ENCODE results near the gene ATN1. TPM values are rescaled to one million over a fixed set of nuclear protein-coding genes. Genes with fewer than 3 reads are reported as not detected.
A peak's percentile ranks its signal among the peaks of the same experiment; 100 is the strongest.
"Not testable (repeated sequence)": the region's sequence is repeated elsewhere in the genome, so short reads cannot be mapped to it uniquely, and the experiment has no call there.

The ATN1 gene
- total and polyA plus RNA-seq, 2 donors from 2014 or later = 34.2 to 119 TPM

- no peaks in the 10 kb centered on the region for H3K9me3 ChIP-seq (ENCODE audit: control insufficient read depth in 2 of 3, insufficient read depth in 1 of 3, low read length in 3 of 3)
- DNase-seq (peak in 2 of 5 donors; percentile 57 to 58), FAIRE-seq (no peak)
- peaks cover 0 to 4% (median 0%) of the 10 kb centered on the region in 3 donors for H3K36me3 ChIP-seq (ENCODE audit: control insufficient read depth in 2 of 3, insufficient read depth in 3 of 3, low read length in 3 of 3)
- TF ChIP-seq CTCF (IDR thresholded peaks at IDR 0.05; ENCODE audit: borderline replicate concordance, extremely low read depth, insufficient read depth) = no peak
- intact Hi-C loops (cut with DNase I) = no loop called here
- H3K4me1 ChIP-seq (ENCODE audit: control insufficient read depth in 2 of 3, insufficient read depth in 2 of 3, low read depth in 1 of 3, low read length in 3 of 3) = peaks cover 0 to 11% (median 3%) of the 10 kb centered on the region in 3 donors
- H3K9ac ChIP-seq (ENCODE audit: low read length in 3 of 3) = no peak overlapping the region
- no peak overlapping the region for H3K27ac ChIP-seq (ENCODE audit: low read depth in 2 of 2, low read length in 2 of 2)
- H3K4me3 ChIP-seq (ENCODE audit: low read length in 3 of 3) = peak overlapping the region in 1 of 3 donors; percentile 89
- no peaks in the 10 kb centered on the region for H3K27me3 ChIP-seq (ENCODE audit: control insufficient read depth, insufficient read depth, low read length)
Observed at GRCh38 chr12:6903722-6904121, 24.0 kb upstream of the ATN1 start.

GRCh38 chr12:6904280-6905276 is 23.2 kb upstream of the ATN1 start, which contains the start of gene LRRC23:
Gene LRRC23, plus strand, starts transcription at chr12:6904822. Its CDS starts 812 bp downstream, at chr12:6905634.
- DNase-seq (peak; percentile 97 to 99 (median 98)), FAIRE-seq (peak; percentile 81)
- intact Hi-C loops (cut with DNase I) = no loop called here
- Histone ChIP-seq H3K4me1 (ENCODE audit: control insufficient read depth in 2 of 3, insufficient read depth in 2 of 3, low read depth in 1 of 3, low read length in 3 of 3) (peaks cover 0 to 11% (median 3%) of the 10 kb centered on the region in 3 donors), H3K9ac (ENCODE audit: low read length in 3 of 3) (peak within 1 kb of the TSS; percentile 88 to 94 (median 92)), H3K36me3 (ENCODE audit: control insufficient read depth in 2 of 3, insufficient read depth in 3 of 3, low read length in 3 of 3) (peaks cover 0 to 4% (median 0%) of the 10 kb centered on the region in 3 donors), H3K4me3 (ENCODE audit: low read length in 3 of 3) (peak within 1 kb of the TSS; percentile 89 to 96 (median 92)), H3K9me3 (ENCODE audit: control insufficient read depth in 2 of 3, insufficient read depth in 1 of 3, low read length in 3 of 3) (no peaks in the 10 kb centered on the region), H3K27ac (ENCODE audit: low read depth in 2 of 2, low read length in 2 of 2) (peak within 1 kb of the TSS; percentile 66 to 77), H3K27me3 (ENCODE audit: control insufficient read depth, insufficient read depth, low read length) (no peaks in the 10 kb centered on the region)
- TF ChIP-seq CTCF (IDR thresholded peaks at IDR 0.05; ENCODE audit: borderline replicate concordance, extremely low read depth, insufficient read depth) = peak; percentile 6

GRCh38 chr12:6905414-6906040 is 22.2 kb upstream of the ATN1 start:
- FAIRE-seq = no peak
- Histone ChIP-seq H3K36me3 (ENCODE audit: control insufficient read depth in 2 of 3, insufficient read depth in 3 of 3, low read length in 3 of 3) (peaks cover 0 to 4% (median 0%) of the 10 kb centered on the region in 3 donors), H3K4me1 (ENCODE audit: control insufficient read depth in 2 of 3, insufficient read depth in 2 of 3, low read depth in 1 of 3, low read length in 3 of 3) (peaks cover 0 to 11% (median 3%) of the 10 kb centered on the region in 3 donors), H3K9me3 (ENCODE audit: control insufficient read depth in 2 of 3, insufficient read depth in 1 of 3, low read length in 3 of 3) (no peaks in the 10 kb centered on the region), H3K4me3 (ENCODE audit: low read length in 3 of 3) (peak overlapping the region in 2 of 3 donors; percentile 89 to 96), H3K27ac (ENCODE audit: low read depth in 2 of 2, low read length in 2 of 2) (no peak overlapping the region), H3K9ac (ENCODE audit: low read length in 3 of 3) (peak overlapping the region in 2 of 3 donors; percentile 92 to 94), H3K27me3 (ENCODE audit: control insufficient read depth, insufficient read depth, low read length) (no peaks in the 10 kb centered on the region)
- TF ChIP-seq CTCF (IDR thresholded peaks at IDR 0.05; ENCODE audit: borderline replicate concordance, extremely low read depth, insufficient read depth) = no peak
- DNase-seq = peak in 1 of 5 donors; percentile 32
- intact Hi-C loops (cut with DNase I) = no loop called here

- FAIRE-seq; H3K27ac ChIP-seq (ENCODE audit: low read depth in 2 of 2, low read length in 2 of 2); H3K27me3 ChIP-seq (ENCODE audit: control insufficient read depth, insufficient read depth, low read length); H3K9ac ChIP-seq (ENCODE audit: low read length in 3 of 3); DNase-seq; H3K36me3 ChIP-seq (ENCODE audit: control insufficient read depth in 2 of 3, insufficient read depth in 3 of 3, low read length in 3 of 3); H3K9me3 ChIP-seq (ENCODE audit: control insufficient read depth in 2 of 3, insufficient read depth in 1 of 3, low read length in 3 of 3); H3K4me3 ChIP-seq (ENCODE audit: low read length in 3 of 3); intact Hi-C loops (cut with DNase I): not testable (repeated sequence)
- H3K4me1 ChIP-seq (ENCODE audit: control insufficient read depth in 2 of 3, insufficient read depth in 2 of 3, low read depth in 1 of 3, low read length in 3 of 3) = peaks cover 0 to 11% (median 3%) of the 10 kb centered on the region in 3 donors
Observed at GRCh38 chr12:6908141-6908540, 19.6 kb upstream of the ATN1 start.

Data from kidney (tissue), 14 donors.